C4-2B (cell line): ENCODE results near the gene KRTAP4-6.
"Not testable (repeated sequence)": the region's sequence is repeated elsewhere in the genome, so short reads cannot be mapped to it uniquely, and the experiment has no call there.

Experiments used
- H3K27ac ChIP-seq: fragments of 450-650 bp; 2 replicates; pipeline ENCODE4 v1.5.1; 2017
- ZFX ChIP-seq: fragments of 450-650 bp; IDR thresholded peaks from 2 replicates; pipeline ENCODE4 v1.6.1; 2017
- TF ChIP-seq, protein P1 (sequence below): fragments of 450-650 bp; conservative IDR thresholded peaks from 2 replicates; pipeline ENCODE4 v1.5.1; 2017; ENCODE audit warnings: mild to moderate bottlenecking

The KRTAP4-6 gene

DNA sequence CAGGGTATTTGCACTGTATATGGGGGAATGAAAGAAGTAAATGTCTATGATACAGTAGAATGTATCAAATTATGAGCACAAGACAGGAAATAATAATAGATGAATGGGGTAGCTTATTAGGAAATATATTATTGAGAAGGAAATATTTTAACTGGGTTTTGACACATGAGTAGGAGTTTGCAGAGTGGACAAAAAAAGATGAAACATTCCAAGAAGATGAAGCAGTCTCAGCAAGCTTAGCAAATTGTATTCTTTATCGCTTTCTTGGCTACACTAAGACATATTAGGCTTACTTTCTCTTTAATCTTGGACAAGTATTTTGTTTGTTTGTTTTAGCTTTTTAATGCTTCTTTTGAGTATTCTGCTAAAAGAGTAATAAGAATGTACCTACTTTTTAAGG lies 36.4 kb downstream of the KRTAP4-6 start:
- TF ChIP-seq, protein P1, sequence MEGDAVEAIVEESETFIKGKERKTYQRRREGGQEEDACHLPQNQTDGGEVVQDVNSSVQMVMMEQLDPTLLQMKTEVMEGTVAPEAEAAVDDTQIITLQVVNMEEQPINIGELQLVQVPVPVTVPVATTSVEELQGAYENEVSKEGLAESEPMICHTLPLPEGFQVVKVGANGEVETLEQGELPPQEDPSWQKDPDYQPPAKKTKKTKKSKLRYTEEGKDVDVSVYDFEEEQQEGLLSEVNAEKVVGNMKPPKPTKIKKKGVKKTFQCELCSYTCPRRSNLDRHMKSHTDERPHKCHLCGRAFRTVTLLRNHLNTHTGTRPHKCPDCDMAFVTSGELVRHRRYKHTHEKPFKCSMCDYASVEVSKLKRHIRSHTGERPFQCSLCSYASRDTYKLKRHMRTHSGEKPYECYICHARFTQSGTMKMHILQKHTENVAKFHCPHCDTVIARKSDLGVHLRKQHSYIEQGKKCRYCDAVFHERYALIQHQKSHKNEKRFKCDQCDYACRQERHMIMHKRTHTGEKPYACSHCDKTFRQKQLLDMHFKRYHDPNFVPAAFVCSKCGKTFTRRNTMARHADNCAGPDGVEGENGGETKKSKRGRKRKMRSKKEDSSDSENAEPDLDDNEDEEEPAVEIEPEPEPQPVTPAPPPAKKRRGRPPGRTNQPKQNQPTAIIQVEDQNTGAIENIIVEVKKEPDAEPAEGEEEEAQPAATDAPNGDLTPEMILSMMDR, result no peak
- no peak for TF ChIP-seq ZFX
- H3K27ac ChIP-seq, result no peak overlapping the region

DNA sequence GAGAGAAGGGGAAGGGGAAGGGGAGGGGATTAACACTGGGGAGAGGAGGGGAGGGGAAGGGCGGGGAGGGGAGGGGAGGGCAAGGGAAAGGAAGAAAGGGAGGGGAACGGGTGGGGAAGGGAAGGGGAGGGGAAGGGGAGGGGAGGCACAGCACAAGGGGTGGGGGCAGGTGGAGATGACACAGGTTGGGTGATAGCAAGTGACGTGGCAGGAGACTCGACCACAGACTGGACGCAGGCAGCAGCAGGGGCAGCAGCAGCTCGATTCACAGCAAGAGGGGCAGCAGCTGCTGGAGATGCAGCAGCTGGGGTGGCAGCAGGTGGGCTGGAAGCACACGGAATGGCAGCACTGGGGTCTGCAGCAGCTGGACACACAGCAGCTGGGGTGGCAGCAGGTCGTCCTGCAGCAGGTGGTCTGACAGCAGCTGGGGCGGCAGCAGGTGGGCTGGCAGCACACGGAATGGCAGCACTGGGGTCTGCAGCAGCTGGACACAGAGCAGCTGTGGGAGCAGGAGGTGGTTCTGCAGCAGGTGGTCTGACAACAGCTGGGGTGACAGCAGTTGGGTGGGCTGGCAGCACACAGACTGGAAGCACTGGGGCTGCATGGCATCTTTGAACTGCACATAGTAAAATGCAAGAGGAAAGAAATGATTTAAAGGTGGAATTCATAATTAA lies 38.6 kb downstream of the KRTAP4-6 start, which contains the start of gene KRTAP4-16:
KRTAP4-16 (minus strand) TSS at position 624 of the 674 bp plus-strand sequence; CDS start at position 624, 0 bp downstream.
- H3K27ac ChIP-seq, result no peak within 1 kb of the TSS
- no peak for TF ChIP-seq ZFX
- TF ChIP-seq, protein P1, result no peak

DNA sequence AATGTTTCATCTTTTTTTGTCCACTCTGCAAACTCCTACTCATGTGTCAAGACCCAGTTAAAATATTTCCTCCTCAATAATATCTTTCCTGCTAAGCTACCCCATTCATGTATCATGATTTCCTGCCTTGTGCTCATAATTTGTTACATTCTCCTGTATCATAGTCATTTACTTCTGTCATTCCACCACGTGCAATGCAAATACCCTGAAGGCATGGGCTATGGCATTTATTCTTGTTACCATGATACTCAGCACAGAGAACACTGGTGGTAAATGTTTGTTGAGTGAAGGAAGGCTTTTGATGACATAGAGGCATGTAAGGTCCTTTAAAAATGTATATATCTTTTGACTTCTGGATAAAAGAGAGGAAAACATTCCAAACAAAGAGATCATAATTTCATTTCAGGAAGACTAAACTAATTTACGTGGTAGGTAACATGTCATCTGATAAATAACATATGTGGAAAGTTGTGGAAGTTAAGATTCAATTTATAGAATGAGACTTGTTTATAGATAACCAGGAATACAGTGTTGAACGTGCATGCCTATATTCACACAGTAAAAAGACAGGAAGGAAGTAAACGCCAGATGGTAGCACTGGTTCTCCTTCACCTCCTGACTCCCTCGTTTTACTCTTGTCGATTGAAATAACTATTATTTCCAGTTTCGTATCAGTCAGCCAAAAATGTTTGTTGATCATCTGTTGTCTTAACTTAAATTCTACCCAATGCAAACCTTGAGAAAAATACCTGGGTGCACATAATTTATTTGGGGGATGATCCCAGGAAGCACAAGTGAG lies 40.5 kb downstream of the KRTAP4-6 start:
- not testable (repeated sequence) for H3K27ac ChIP-seq

DNA sequence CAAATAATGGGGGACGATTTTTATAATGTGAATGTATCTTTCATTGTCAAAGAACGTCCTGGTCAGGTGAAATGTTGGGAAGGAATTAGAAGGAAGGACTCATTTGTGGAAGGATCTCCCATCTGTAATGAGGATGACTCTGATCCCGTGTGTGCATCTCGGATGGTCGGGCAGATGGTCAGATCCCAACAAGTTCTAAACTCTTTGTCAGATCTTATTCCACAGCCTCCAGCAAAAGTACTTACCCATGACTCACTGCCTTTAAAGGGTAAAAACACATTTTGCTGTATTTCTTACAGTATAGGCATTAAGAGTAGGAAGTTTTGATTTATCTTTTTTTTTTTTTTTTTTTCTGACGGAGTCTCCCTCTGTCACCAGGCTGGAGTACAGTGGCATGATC lies 41.9 kb downstream of the KRTAP4-6 start:
- TF ChIP-seq, protein P1, result no peak
- TF ChIP-seq ZFX, result no peak
- no peak overlapping the region for H3K27ac ChIP-seq

DNA sequence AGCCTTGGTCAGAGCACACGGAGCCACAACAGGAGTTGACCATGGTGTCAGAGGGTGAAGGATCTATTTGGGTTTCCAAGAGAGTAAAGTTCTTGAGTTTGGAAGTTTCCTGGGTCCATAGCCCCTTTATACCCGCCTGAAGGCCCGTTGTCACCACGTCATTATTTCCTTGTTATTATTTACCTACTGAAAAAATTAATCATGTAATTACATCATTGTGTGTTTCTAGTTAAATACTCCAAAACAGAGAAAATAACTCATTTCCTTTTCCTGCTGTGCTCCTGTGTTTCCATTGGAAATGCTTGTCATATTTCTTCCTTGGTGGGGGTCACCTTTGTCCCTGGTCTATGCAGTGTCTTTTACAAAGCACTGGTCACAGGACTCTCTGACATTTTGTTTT lies 42.3 kb downstream of the KRTAP4-6 start, which contains the start of gene KRTAP4-8:
KRTAP4-8 (minus strand) TSS at position 101 of the 400 bp plus-strand sequence; CDS start at position 43, 58 bp downstream.
- no peak for TF ChIP-seq ZFX
- TF ChIP-seq, protein P1, result no peak
- no peak within 1 kb of the TSS for H3K27ac ChIP-seq

DNA sequence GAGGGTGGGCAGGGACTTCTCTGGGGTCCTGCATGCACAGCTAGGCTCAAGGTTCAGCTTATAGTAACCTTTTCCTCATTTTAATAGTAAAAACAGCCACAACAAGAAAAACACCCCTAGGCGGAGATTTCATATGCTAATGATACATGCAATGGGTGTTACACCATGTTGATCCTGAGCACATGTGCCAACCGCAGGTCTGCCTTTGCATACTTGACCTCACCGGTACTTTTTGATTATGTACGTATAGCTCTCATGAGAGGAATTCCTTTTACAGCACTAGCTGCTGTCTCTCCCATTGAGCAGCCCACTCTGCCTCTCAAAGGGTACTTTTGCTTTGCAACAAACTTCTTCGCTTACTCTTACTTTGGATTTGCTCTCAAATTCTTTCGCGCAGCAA lies 44.3 kb downstream of the KRTAP4-6 start:
- no peak overlapping the region for H3K27ac ChIP-seq
- no peak for TF ChIP-seq ZFX
- TF ChIP-seq, protein P1, result no peak
